Measurements from ENCODE around the gene SLC29A1.
"Not testable (repeated sequence)": the region's sequence is repeated elsewhere in the genome, so short reads cannot be mapped to it uniquely, and the experiment has no call there.

The SLC29A1 gene

DNA sequence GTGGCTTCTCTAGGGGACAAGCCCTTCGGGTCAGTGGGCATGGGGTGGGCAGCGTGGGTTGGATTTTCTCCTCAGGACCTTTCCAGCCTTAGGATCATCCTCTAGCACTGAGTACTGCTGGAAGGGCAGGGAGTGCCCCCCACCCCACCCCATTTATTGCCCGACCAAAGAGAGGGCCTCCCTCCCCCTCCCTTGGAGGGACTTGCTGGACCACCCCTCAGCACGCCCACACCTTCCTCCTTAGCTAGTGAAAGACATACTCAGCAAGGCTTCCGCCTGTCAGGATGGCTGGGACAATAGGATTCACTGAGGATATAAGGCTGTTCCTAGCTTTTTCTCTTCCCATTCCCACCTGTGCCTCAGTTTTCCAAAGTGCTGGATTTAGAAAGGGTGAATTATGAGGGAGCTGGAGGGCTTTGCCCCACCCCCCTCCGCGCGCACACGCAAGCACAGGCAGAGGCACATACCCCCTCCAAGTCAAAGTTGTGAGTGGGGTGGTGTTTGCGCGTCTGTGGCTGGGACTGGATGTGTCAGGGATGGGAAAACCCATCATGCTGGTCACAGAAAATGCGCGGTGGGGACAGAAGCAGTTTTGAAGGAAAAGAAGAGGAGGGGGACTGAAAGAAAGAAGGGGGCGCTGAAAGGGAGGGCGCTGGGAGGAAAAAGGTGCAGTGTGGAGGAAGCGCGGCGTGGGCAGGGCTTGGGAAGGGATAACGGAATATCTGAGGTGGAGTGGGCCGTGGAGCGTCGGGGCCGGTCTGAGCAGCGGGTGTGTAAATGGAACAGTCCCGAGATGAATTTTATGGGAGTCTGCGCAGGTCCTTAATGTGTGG, 693 bp upstream of the SLC29A1 start:
- DNase-seq (ENCODE audit: low read depth in 2 of 2): no peak

DNA sequence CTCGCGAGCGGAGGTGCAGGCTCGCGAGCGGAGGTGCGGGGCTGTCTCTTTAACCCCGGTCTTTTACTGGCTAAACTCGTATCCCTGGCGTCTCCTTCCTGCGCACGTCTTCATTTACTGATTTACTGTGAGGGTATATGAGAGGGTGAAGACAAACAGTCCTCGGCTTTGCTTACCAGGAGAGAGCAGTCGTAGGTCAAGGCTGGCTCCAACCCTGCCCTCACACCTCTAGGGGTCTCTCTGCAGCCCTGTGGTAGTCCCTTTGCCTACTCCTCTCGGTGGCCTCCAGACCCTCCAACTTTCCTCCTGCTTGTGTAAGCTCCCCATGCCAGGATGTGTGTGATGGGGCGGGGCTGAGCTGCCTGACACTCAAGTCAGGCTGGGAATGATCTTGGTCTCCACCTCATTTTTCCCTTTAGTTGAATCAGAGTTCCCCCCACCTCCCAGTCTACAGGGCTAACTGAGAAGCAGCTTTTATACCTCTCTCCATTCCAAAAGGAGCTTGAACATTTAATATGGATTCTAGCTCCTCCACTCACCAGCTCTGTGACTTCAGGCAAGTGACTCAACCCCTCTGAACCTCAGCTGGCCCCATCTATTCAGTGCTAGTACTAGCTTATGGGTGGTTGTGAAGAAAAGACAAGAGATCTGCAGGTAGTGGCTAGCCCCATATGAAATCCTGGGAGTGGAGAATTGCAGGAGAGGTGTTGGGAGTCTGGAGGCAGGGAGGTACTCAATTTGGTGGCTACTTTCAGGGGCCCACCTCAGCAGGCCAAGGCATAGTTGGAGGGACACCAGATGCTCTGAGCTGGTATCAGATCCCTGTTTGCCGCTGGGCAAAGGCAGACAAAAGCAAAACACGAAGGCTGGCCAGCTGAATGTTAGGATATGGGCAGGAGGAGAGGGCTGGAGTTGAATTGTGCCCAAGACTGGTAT, 902 bp downstream of the SLC29A1 start:
- DNase-seq (ENCODE audit: low read depth in 2 of 2): no peak

DNA sequence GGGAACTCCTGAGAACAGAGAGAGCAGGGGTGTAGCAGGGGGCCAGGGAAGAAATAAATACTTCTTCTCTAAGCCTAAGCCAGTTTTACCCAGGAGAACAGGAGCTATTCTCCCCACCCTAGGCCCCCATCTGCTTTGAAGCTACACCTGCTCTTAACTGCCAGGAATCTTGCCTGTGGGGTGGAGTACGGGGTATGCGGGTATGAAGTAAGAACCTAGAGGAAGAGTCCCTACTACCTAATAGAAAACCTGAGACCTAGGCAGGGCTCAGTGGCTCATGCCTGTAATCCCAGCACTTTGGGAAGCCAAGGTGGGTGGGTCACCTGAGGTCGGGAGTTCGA, 1.5 kb downstream of the SLC29A1 start:
- DNase-seq (ENCODE audit: low read depth in 2 of 2): no peak

DNA sequence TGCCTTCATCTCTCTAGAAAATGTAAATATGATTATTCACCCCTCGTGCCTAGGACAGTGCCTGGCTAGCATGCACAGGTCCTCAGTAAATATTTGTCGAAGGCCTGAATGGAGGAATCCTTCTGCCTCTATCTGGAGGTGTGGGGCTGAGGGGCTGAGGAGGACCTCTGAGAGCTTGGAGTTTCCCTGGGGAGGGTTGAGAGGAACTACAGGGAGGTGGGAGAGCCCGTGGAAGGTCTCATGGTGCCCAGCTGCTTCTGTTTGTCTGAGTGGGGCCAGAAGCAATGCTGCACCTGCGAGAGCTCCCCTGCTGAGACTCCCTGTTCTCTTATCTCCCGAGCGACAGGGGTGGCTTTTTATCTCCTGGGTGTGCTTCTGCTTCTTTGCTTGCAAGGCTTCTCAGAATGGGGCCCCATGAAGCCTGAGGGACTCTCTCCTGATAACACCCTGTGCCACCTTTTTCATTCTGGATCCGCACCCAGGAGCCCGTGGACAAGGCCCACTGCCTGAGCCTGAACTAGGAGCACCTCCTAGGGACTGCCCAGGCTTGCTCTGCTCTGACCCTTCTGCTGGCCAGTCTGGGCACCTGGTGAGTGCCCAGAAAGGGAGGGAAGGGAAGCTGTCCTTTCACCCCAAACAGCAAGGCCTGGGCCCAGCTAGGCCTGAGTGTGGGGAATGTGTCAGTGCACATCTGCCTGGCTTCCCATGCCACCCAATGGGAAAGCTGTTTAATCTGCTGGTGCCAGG, 2.4 kb downstream of the SLC29A1 start:
- no peak for DNase-seq (ENCODE audit: low read depth in 2 of 2)

DNA sequence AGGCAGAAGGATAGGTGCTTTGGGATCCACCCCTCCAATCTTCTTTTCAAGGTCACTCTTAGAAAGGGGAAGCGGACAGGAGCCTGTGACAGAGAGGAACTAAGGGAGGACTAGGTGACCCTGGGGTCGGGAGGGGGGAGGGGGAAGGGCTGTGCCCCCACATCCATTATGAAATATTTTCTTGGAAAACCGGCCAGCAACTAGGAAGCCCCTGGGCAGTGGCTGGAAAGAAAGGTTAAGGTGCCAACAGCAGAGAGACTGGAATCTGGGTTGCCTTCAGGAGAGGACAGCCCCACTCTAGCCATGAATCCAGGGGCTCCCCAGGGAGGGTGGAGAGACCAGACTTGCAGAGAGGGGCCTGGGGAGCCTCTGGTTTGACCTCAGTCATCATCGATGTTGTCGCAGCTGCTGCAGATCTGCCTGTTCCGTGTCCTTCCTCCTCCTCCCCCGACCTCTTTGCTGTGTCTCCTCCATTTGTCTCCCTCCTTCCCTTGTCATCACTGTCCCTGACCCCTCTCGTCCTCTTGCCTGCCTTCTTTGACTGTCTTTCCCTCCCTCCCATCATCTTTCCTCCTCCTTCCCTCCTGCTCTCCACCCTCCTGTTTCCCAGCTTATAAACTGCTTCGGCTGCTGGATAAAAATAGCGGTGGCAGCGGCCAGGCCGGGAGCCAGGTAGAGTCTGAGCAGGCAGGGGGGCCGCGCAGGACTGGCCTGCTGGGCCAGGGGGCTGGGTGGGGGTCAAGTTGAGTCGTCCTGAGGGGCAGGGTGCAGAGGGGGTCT, 3.2 kb downstream of the SLC29A1 start:
- no peak for DNase-seq (ENCODE audit: low read depth in 2 of 2)

DNA sequence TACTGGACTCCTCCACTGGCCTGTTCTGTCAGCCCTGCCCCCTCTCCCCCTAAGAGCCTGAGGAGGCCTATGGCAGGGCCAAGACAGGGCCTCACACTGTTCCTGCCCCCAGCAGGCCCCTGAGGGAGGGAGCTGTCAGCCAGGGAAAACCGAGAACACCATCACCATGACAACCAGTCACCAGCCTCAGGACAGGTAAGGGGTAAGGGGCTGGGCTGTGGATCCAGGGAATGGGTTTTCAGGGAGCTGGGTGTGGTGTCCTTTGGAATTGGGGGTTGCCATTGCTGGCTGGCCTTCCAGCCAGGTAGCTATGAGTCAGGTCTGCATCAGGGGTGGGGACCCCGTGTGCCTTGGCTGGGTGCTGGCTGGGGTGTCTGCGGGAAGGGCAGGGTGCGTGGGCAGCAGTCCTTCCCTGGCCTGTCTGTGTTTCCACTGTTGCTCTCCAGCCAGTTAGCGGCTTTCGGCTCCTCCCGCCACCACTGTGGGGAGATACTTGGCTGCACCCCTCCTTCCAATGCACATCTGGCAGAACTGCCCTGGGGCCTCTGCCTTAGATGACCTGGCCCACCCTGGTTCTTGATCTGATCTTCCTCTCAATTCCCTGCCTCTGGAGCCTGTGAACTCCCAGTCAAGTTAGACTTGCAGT, 3.9 kb downstream of the SLC29A1 start:
- DNase-seq (ENCODE audit: low read depth in 2 of 2): no peak

DNA sequence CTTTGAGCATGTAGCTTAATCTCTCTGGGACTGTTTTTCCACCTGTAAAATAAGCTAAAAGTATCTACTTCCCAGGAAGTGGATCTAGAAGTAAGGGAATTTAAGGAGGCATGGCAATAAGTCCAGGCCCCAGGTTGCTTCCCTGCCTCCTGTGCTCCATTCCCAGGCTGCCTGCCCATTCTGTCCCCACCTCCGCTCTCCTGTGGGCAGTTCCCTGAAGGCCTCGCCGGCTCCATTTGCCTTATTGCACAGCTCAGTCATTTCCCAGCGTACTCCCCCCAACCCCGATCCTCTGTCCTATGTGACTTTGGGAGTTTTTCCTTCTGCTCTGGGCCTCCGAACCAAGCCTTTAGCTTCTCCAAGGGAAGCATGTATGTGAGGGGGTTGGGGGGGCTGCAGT, 4.6 kb downstream of the SLC29A1 start:
- DNase-seq (ENCODE audit: low read depth in 2 of 2): no peak

DNA sequence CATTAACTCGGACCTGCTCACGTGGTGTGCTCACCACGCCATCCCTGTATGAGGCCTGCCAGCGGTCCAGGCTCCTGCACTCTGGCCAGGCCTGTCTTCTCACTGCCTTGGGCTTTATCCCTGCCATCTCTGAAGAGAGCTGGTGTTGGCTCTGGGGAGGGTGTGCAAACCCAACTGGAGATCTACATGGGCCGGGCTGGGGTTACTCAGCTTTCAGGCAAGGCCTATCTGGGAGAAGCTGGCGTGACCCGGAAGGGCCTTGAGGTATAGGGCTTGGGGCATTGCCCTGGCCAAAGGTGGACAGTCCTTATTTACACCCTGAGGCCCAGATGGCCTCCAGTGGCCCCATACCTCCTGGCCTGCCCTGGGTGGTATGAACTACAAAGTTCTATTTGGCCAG, 5.0 kb downstream of the SLC29A1 start:
- DNase-seq (ENCODE audit: low read depth in 2 of 2): no peak

DNA sequence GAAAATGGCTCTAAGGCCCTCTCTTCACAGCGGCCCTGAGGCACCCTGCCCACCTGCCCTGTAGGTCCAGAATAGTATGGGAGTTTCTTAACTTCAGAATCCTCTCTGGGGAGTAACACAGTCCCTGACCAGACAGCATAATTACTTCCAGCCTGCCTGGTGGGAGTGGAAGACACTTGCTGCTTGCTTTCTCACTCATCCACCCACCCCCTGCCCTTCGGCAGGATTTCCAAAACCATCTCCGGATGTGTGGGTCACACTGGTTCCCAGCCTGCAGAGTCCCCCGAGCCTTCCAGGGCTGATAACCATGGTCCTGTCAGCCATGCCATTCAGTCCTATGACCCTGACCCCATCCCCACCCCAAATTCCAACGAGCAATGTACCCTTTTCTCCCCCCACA, 5.4 kb downstream of the SLC29A1 start:
- no peak for DNase-seq (ENCODE audit: low read depth in 2 of 2)

DNA sequence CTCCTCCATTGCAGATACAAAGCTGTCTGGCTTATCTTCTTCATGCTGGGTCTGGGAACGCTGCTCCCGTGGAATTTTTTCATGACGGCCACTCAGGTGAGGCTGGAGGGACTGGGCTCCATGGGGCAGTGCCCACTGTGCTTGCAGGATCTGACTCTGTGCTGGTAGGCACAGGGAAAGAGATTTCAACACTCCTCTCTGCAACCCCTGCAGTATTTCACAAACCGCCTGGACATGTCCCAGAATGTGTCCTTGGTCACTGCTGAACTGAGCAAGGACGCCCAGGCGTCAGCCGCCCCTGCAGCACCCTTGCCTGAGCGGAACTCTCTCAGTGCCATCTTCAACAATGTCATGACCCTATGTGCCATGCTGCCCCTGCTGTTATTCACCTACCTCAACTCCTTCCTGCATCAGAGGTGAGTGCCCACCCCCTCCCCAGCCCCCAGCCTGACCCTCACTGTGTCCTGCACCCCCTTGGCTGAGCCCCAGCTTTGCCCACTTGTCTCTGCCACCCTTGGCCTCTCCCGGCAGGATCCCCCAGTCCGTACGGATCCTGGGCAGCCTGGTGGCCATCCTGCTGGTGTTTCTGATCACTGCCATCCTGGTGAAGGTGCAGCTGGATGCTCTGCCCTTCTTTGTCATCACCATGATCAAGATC, 6.1 kb downstream of the SLC29A1 start:
- no peak for DNase-seq (ENCODE audit: low read depth in 2 of 2)

DNA sequence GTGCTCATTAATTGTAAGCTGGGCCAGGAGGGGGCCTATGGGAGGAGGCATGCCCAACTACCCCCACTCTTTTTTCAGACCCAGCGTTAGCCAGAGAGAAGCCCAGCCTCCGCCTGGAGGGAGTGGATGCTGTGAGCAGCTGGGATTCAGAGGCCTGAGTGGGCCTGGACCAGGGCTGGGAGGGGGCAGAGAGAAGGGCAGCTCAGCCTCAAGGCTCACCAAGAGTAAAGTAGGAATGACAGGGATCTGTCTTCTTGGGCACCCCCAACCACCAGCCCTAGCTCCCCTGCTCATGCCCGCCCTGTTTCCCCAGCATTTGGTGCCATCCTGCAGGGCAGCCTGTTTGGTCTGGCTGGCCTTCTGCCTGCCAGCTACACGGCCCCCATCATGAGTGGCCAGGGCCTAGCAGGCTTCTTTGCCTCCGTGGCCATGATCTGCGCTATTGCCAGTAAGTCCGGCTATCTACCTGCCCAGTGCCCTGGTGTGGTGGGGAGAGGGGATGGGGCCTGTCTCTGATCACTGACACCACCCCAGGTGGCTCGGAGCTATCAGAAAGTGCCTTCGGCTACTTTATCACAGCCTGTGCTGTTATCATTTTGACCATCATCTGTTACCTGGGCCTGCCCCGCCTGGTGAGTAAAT, 6.8 kb downstream of the SLC29A1 start:
- DNase-seq (ENCODE audit: low read depth in 2 of 2): no peak

DNA sequence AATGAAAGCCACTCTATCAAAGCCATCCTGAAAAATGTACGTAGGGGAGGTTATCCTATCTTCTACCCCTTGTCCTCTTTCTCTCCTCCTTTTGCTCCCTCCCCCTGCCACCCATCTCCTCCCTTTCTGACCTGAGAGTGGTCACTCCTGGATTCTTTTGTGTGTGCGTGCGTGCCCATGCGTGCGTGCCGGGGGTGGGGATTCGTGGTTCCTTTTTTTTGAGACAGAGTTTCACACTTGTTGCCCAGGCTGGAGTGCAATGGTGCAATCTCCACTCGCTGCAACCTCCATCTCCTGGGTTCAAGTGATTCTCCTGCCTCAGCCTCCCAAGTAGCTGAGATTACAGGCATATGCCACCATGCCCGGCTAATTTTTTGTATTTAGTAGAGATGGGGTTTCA, 8.0 kb downstream of the SLC29A1 start:
- DNase-seq (ENCODE audit: low read depth in 2 of 2): not testable (repeated sequence)

DNA sequence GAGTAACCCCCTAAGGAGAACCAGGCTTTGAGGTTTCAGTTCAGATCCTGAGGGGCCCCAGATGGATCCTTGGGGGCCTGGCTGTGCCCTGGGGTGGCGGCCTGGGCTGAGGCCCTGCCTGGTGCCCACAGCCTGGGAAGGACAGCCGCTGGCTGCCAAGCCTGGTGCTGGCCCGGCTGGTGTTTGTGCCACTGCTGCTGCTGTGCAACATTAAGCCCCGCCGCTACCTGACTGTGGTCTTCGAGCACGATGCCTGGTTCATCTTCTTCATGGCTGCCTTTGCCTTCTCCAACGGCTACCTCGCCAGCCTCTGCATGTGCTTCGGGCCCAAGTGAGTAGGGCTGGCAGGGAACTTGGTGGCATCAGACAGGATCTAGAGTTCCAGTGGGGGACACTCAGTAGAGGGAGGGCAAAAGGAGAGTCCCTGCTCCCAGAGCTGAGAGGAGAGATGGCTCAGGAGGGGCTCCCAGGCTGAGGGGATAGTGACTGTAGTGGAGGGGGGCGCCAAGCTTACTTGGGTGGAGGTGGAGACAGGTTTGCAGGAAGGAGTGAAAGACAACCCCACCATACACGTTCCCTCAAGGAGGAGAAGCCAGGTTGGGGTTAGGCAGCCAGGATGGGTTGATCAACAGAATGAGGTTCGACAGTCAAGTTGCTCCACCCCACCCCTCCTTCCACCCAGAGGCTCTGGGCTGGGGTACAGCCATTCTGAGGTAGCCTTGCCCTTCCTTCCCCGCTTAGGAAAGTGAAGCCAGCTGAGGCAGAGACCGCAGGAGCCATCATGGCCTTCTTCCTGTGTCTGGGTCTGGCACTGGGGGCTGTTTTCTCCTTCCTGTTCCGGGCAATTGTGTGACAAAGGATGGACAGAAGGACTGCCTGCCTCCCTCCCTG, 9.5 kb downstream of the SLC29A1 start:
- DNase-seq (ENCODE audit: low read depth in 2 of 2): no peak

DNA sequence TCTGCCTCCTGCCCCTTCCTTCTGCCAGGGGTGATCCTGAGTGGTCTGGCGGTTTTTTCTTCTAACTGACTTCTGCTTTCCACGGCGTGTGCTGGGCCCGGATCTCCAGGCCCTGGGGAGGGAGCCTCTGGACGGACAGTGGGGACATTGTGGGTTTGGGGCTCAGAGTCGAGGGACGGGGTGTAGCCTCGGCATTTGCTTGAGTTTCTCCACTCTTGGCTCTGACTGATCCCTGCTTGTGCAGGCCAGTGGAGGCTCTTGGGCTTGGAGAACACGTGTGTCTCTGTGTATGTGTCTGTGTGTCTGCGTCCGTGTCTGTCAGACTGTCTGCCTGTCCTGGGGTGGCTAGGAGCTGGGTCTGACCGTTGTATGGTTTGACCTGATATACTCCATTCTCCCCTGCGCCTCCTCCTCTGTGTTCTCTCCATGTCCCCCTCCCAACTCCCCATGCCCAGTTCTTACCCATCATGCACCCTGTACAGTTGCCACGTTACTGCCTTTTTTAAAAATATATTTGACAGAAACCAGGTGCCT, 10.2 kb downstream of the SLC29A1 start:
- no peak for DNase-seq (ENCODE audit: low read depth in 2 of 2)

DNA sequence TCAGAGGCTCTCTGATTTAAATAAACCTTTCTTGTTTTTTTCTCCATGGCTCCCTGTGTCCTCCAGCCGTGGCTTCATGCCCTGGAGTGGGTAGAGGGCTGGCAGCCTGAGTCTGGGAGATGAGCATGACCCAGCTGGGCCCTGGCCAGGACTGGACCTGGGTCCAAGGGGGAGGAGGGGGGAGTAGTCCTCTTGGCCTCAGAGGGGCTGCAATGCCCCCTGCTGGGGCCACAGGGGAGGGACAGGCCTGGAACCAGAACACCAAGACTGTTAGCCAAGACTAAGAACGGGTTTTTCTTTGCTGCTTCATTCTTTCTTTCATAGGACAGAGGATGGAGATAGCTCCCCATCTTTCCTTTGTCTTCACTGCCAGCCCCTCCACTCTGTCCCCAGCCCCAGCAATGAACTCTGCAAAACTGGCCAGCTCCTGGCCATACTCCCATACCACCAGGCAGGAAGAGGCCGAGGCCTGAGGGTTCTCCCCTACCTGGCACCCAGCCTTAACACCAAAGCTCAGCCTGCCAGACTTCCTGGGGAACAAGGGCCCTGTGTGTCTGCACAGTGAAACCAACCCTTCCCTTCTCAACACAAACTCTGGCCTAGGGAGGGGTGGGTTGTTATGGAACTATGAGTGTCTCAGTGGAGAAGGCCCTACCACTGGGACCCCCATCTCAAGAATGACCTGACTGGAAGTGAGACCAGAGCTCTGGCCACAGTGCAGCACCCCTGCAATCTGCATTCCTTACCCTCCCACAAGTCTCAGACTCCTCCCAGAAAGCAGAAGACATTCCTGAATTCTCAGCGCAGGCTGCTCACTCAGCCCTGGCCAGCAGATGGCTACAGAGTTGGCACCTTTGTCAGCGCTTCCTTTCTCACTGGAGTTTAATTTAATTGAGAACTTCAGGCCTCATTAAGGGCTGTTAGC, 11.0 kb downstream of the SLC29A1 start:
- no peak for DNase-seq (ENCODE audit: low read depth in 2 of 2)

DNA sequence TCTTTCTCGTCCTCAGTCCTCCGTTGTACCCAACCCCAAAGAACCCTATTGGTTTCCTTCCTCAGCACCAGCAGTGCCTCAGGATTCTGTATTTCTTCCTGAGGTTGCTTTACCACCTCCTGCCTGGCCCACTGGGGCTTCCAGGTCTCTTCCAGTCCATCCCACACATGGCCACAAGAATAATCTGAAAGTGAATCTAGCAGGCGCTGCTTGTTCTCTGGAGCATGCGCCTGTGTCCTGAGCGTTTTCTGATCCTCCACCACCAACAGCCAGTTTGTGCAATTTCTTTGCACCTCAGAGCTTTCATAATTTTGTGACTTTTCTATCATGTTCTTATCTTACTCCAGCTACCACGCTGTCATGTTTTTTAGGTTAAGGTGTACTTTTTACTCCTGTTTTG, 11.9 kb downstream of the SLC29A1 start:
- no peak for DNase-seq (ENCODE audit: low read depth in 2 of 2)

DNA sequence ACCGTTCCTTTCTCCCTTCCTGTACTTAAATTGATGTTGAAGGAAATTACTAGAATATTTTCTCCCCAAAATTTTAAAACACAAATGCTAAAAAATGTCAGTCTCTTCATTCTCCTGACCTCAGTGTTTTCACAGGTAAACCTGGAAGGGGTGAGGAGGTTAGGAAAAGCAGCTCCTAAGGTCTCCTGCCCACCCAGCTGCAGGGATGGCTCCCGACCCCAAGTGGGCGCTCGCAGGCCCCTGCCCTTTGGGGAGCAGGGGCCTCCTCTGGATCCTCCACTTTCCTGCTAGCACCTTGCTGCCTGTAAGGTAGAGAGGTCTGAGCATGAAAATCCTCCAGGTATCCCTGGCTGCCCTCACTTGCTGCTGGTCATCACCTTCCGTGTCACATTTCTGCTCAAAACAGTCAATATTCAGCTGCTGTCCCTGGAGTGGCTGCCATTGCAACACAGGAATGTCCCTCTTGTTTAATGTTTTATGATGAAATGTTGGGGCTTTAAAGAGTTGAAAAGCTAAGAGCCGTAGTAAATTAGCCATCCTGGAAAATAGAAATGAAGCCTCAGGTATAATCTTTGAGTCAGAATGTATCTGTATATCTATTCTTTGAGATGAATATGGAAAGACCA, 12.6 kb downstream of the SLC29A1 start:
- no peak for DNase-seq (ENCODE audit: low read depth in 2 of 2)
